ENCODE results near the gene STXBP1. TPM values are rescaled to one million over a fixed set of nuclear protein-coding genes. Genes with fewer than 3 reads are reported as not detected.

STXBP1 gene
- total and polyA plus RNA-seq, 2 of the 8 experiments (the other 6 are each of a cell fraction or from before 2014, with no cell fraction given), result 11.5 to 60.9 TPM

- H3K27me3 ChIP-seq (replicated peaks in 1 of 4; ENCODE audit: control insufficient read depth in 3 of 4, extremely low read depth in 1 of 4, insufficient read depth in 3 of 4, low read length in 3 of 4), result no peaks in the 10 kb centered on the region
- H2AFZ ChIP-seq (ENCODE audit: low read length), result peak within 1 kb of the TSS; percentile 98
- H3K9me3 ChIP-seq (ENCODE audit: insufficient read depth in 2 of 2, low read depth in 1 of 2, low read length in 1 of 2), result no peaks in the 10 kb centered on the region
- H3K4ac ChIP-seq (replicated peaks; ENCODE audit: insufficient read length, low read depth, low read length), result no peak within 1 kb of the TSS
- peak within 1 kb of the TSS; percentile 37 for H2BK15ac ChIP-seq (ENCODE audit: low read length)
- peak within 1 kb of the TSS; percentile 83; the same call in 1 of the 2 replicates for H4K8ac ChIP-seq (ENCODE audit: extremely low read depth, insufficient read depth, low read length)
- no peaks in the 10 kb centered on the region for H3K79me1 ChIP-seq (ENCODE audit: low read depth, low read length)
- peak; percentile 36 for FAIRE-seq
- no peak within 1 kb of the TSS for H2BK120ac ChIP-seq (replicated peaks; ENCODE audit: low read depth, low read length)
- H3K36me3 ChIP-seq (ENCODE audit: control insufficient read depth in 2 of 4, insufficient read depth in 4 of 4, low read length in 3 of 4), result no peaks in the 10 kb centered on the region
- peak within 1 kb of the TSS; percentile 68 for H4K5ac ChIP-seq (ENCODE audit: insufficient read length, low read depth, low read length)
- peaks cover 3 to 11% (median 6%) of the 10 kb centered on the region in 4 experiments; a peak in 6 of 7 replicates for H3K4me1 ChIP-seq (replicated peaks in 1 of 4; ENCODE audit: control insufficient read depth in 3 of 4, insufficient read depth in 4 of 4, low read length in 3 of 4)
- H3K18ac ChIP-seq (ENCODE audit: extremely low read depth, low read length), result peak within 1 kb of the TSS; percentile 76
- peak within 1 kb of the TSS; percentile 26 to 77 for H3K4me2 ChIP-seq (ENCODE audit: insufficient read depth in 1 of 2, low read depth in 2 of 2, low read length in 2 of 2)
- H3K14ac ChIP-seq (ENCODE audit: insufficient read length), result no peak within 1 kb of the TSS
- ChIA-PET POLR2A (ENCODE audit: partially characterized antibody) (interaction anchor here (0.6 to 2.7 kb wide), 17 partner anchors 10 to 460 kb away, joined by 3 to 11 read pairs (median 3); partner anchors contain the start of genes CFAP157, LRSAM1 and RPL12), CTCF (ENCODE audit: partially characterized antibody) (interaction anchor here (0.6 to 4.1 kb wide), 74 partner anchors 8 to 234 kb away, joined by 3 to 34 read pairs (median 4); partner anchors contain the start of genes CDK9, CFAP157, PTRH1 and ST6GALNAC4)
- H3K23me2 ChIP-seq (ENCODE audit: low read depth, low read length), result 0 out of 2 replicates have a peak, but pooled peaks cover 2% of the 10 kb centered on the region
- H3K79me2 ChIP-seq (ENCODE audit: control insufficient read depth in 1 of 2, insufficient read depth in 2 of 2, low read length in 2 of 2), result no peaks in the 10 kb centered on the region
- H3K9ac ChIP-seq (replicated peaks in 1 of 4; ENCODE audit: extremely low read depth in 1 of 4, low read depth in 3 of 4, low read length in 3 of 4), result peak within 1 kb of the TSS in 3 of 4 experiments; percentile 38 to 75 (median 42); a peak in 5 of 7 replicates
- peak within 1 kb of the TSS; percentile 14 for H3K56ac ChIP-seq (replicated peaks; ENCODE audit: insufficient read length, low read depth, low read length)
- no peak within 1 kb of the TSS for H3K23ac ChIP-seq (ENCODE audit: insufficient read length)
- H2BK20ac ChIP-seq (ENCODE audit: low read length), result 0 out of 2 replicates have a peak within 1 kb of the TSS, but pooled peaks have one; percentile 29
- H2BK12ac ChIP-seq (ENCODE audit: low read depth, low read length), result peak within 1 kb of the TSS; percentile 39; the same call in 1 of the 2 replicates
- peak; percentile 96 to 99 for DNase-seq (ENCODE audit: low read depth in 1 of 2, low spot score in 2 of 2)
- peak within 1 kb of the TSS; percentile 46; the same call in 1 of the 2 replicates for H3K27ac ChIP-seq (ENCODE audit: low read depth, low read length)
- H4K91ac ChIP-seq (replicated peaks; ENCODE audit: insufficient read length, low read length), result peak within 1 kb of the TSS; percentile 93
- peak within 1 kb of the TSS; percentile 46; the same call in 1 of the 2 replicates for H2BK5ac ChIP-seq (ENCODE audit: low read depth, low read length)
- 2% methylated on average over 50 of the region's 76 CpGs; no CpG with 5 or more reads in 1 of the 2 experiments for WGBS, 2 experiments (ENCODE audit: extremely low coverage in 1 of 2, insufficient coverage in 1 of 2, insufficient read length in 1 of 2, insufficient replicate concordance in 2 of 2, low coverage in 1 of 2, low lambda C conversion rate in 2 of 2, missing lambda C conversion rate in 1 of 2)
- peaks cover 0 to 2% of the 10 kb centered on the region in 2 experiments for H4K20me1 ChIP-seq (replicated peaks in 1 of 2; ENCODE audit: control insufficient read depth in 1 of 2, insufficient read depth in 2 of 2, low read length in 2 of 2)
- H2AK5ac ChIP-seq (ENCODE audit: low read depth, low read length), result peak within 1 kb of the TSS; percentile 2; the same call in 1 of the 2 replicates
- peak within 1 kb of the TSS; percentile 35 to 78 (median 67) for H3K4me3 ChIP-seq (ENCODE audit: extremely low read depth in 1 of 4, insufficient read depth in 2 of 4, low read depth in 3 of 4, low read length in 4 of 4)
- TF ChIP-seq SIX5 (IDR thresholded peaks at IDR 0.05; ENCODE audit: low read depth, low read length) (peak; percentile 89), CBX8 (IDR thresholded peaks at IDR 0.05; ENCODE audit: borderline replicate concordance, low read depth, low read length) (no peak), TCF12 (IDR thresholded peaks at IDR 0.05; ENCODE audit: low read depth, low read length) (0 out of 2 replicates have a peak, but pooled peaks have one; percentile 29), MAX (IDR thresholded peaks at IDR 0.05) (peak; percentile 22; the same call in 1 of the 2 replicates), KDM4A (IDR thresholded peaks at IDR 0.05; ENCODE audit: low read depth, low read length, severe bottlenecking) (peak; percentile 98), SP4 (IDR thresholded peaks at IDR 0.05; ENCODE audit: low read length) (peak; percentile 68; the same call in 1 of the 2 replicates), CHD2 (IDR thresholded peaks at IDR 0.05; ENCODE audit: low read length) (peak; percentile 41; the same call in 1 of the 2 replicates), ASH2L (IDR thresholded peaks at IDR 0.05; ENCODE audit: low read length) (peak; percentile 49), SP1 (IDR thresholded peaks at IDR 0.05; ENCODE audit: low read depth, low read length) (peak; percentile 85; the same call in 1 of the 2 replicates), RBBP5 (IDR thresholded peaks at IDR 0.05; ENCODE audit: borderline replicate concordance, low read depth, low read length) (no peak)
Observed at GRCh38 chr9:127734747-127735529, 122.9 kb downstream of the STXBP1 start, which contains the start of gene TOR2A. Gene TOR2A, minus strand, starts transcription at chr9:127735294. Its CDS starts 24 bp downstream, at chr9:127735270.
